Limb (tissue), 2 donors: ENCODE results near the gene MMEL1.
A peak's percentile ranks its signal among the peaks of the same experiment; 100 is the strongest.
"Not testable (repeated sequence)": the region's sequence is repeated elsewhere in the genome, so short reads cannot be mapped to it uniquely, and the experiment has no call there.

Source experiments
- DNase-seq, 2 donors: peaks; one replicate each; pipeline ENCODE4 v3.0.0-alpha.2; 2016; ENCODE audit errors: extremely low spot score in 2 of 2

Gene MMEL1

DNA sequence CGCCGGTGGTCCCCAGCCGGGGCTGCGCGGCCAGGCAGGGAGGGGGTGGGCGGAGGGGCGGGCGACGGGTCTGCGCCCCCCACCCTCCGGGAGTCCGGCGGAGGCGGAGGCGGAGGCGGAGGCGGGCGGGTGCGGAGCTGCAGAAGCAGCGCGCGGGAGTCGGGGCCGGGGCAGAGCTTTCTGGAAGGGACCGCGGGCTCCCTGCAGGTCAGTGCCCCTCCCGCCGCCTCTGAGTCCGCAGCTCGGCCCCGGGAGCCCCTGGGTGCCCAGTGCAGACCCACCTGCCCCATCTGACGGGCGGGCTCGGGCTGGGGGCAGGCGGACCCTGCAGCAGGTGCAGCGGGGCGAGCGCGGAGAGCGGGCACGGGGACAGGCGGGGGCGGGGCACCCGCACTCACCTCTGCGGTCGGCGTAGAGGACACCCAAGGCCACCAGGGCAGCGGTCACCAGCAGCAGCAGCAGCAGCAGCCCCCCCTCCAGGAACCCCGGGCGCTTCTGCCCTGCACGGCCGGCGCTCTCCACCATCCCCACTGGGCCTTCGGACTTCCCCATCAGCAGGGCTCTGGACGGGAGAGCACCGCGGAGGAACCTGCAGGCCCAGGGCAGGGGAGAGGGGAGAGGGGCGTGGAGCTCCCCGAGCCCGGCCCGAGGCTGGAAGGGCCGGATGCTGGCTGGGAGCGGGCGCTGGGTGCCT, 3.7 kb downstream of the MMEL1 start:
- DNase-seq, result peak in 1 of 2 donors; percentile 29

DNA sequence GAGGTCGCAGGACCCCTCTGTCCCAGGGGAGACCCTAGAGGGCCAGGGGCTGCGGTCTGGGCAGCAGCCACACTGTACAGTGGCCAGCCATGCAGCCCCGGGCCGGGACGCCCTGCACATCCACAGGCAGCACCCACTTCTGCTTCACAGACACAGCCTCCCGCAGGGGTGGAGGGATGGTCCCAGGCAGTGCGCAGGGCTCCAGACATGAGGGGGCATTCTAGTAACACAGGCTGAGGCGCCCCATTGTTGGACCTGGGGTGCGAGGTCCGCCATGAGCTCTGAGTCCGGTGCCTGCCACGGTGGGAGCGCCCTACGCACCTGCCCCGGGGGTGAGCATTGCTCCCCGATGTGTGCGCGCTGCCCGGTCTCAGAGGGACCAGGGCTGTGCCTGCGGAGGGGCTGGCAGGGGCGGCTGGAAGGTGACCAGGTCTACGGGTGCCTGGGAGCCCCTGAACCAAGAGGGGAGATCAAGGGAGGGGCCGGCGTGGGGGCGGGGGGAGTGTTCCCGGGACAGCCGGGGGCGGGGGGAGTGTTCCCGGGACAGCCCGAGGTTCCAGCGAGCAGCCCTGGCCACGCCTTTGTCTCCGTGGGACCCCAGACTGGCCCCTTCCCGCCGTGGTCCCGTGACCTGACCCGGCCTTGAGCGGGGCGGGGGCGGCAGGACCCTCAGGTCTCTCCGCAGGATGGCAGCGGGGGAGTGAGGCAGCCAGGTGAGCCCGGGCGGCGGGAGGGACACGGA, 4.5 kb downstream of the MMEL1 start:
- peak in 1 of 2 donors; percentile 36 for DNase-seq

DNA sequence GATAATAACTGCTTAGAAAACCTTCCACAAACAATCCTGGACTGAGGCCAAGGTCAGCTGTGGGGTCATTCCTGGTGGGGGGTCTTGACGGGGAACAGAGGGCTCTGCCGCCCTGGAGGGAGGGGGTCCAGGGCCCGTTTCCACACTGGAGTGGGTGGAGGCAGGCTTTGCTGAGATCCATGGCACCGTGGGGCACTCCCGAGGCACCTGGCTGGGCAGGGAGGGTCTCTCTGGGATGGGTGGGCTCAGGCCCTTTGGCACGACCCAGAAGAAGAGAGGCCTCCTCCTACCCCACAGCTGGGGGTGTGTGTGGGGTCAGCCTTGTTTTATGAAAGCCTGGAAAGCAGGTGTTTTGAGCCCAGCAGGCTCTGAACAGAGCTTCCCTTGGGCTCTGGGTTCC, 5.1 kb downstream of the MMEL1 start:
- DNase-seq, result peak in 1 of 2 donors; percentile 21

DNA sequence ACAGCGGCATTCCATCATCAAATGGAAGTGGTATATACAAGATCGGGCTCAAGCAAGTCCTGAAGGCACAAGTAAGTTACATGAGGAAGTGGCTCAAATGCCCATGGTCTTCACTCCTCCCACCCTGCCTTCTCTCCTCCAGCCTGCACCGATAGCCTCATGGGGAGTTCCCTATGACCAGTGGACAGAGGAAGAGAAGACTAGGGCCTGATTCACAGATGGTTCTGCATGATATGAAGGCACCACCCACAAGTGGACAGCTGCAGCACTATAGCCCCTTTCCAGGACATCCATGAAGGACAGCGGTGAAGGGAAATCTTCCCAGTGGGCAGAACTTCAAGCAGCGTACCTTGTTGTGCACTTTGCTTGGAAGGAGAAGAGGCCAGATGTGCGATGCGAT, 7.1 kb downstream of the MMEL1 start:
- DNase-seq, result not testable (repeated sequence)

DNA sequence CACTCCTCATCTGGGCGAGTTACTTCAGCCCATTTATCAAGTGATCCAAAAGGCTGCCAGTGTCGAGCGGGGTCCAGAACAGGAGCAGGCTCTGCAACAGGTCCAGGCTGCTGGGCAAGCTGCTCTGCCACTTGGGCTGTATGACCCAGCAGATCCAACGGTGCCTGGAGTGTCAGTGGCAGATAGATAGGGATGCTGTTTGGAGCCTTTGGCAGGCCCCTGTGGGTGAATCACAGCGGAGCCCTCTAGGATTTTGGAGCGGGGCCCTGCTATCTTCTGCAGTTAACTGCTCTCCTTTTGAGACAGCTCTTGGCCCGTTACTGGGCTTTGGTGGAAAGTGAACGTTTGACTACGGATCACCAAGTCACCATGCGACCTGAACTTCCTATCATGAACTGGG, 7.5 kb downstream of the MMEL1 start:
- DNase-seq, result no peak

DNA sequence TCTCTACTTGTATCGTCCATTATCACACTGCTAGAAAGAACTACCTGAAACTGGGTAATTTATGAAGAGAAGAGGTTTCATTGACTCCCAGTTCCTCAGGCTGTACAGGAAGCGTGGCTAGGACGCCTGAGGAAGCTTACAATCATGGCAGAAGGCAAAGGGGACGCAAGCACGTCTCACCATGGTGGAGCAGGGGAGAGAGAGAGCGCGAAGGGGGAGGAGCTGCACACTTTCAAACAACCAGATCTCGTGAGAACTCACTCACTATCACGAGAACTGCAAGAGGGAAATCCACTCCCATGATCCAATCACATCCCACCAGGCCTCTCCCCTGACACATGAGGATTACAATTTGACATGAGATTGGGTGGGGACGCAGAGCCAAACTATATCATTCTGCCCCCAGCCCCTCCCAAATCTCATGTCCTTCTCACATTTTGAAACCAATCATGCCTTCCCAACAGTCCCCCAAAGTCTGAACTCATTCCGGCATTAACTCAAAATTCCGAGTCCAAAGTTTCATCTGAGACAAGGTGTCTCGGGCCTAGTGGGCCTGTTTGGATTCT, 8.0 kb downstream of the MMEL1 start:
- DNase-seq, result no peak

DNA sequence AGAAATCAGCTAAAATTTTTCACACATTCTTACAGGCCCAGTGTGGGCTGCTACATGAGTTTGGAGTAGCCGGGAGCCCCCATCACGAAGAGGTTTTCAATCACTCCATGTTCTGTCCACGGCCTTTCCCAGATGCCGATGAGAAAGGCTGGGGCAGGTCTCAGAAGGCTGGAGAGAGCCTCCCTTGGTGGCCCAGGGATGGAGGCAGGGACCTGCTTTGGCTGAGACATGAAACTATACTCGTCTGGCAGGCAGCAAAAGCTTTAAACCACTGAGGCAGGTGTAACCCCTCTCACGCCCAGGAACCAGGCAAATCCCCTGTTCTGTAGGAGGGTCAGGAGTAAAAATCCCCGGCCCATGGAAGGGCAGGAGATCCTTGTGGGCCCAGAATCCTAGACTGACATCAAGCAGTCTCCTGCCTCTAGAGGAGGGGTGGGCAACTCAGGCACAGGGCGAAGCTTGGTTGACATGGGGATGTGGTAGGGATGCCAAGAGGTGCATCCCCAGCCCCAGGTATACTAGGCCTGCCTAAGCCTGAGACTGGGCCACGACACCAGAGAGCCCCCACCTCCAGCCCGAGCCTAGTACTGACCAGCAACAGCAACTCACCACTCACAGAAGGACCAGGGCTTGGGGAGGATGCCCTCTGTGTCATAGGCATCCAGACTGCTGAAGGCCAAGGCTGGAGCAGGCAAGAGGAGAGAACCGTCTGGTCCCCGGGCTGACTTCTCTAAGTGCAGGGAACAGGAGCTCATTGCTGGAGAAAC, 9.1 kb downstream of the MMEL1 start:
- no peak for DNase-seq

DNA sequence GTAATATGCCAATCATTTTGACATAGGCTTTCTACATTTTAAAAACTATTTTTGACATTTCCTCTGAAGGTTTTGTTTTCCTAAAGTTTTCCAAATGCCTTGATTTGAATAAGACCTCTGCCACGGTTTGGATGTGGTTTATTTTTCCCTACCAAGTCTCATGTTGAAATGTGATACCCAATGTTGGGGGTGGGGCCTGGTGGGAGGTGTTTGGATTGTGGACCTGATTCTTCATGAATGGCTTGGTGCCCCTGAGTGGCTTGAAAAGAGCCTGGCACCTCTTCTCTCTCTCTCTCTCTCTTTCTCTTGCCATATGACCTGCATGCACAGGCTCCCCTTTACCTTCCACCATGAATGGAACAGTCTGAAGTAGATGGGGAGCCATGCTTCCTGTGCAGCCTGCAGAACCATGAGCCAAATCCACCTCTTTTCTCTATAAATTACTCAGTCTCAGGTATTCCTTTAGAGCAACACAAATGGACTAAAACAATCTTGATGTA, 14.8 kb downstream of the MMEL1 start:
- peak in 1 of 2 donors; percentile 20 for DNase-seq

DNA sequence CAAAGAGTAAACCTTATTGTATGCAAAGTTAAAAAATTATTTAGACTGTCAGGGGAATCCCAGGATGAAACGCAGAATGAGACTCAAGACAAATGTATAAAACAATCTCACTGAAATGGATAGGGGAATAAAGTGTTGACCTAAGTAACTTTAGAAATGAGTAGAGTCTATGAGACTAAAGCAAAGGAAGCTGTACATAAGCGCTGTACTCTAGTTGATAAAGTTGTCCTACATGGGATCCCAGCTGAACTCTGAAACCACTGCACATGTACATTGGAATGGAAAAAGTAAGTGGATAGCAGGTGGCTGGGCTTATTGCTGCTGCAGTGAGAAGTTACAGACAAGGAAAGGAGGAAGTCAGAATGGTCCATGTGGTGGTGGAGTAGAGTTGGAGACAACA, 18.7 kb downstream of the MMEL1 start:
- no peak for DNase-seq

DNA sequence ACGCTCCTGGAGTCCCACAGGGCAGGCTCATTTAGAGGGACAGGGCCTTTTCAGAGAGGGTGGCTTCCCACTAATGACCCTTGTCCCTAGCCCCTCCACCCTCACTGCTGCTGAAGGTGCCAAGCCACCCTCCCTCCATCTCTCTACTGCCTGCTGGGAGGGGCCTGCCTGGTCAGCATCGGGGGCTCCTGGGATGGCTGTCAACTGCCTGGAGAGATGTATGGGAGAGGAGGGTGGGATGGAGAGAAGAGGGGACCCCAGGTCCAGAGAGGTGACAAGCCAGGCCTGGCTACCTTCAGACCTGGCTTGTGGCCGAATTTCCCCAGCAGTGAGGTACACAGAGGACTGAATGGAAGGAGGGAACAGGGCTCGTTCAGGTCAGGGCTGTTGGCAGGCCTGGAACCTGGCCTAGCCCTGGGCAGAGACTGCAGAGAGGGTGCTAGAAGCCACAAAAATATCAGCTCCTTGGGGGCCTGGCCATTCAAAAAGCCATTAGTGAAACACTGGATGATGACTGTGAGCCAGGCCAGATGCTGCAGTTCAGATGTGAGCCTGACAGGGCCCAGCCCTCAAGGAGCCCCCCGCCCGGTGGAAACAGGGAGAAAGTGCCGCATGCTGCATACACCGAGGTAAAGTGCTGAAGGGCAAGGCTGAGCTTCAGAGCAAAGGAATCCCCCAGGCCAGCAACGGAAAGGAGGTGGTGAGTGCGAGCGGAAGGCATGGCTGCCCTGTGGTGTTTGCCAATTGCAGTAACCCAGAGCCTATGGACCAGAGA, 20.0 kb downstream of the MMEL1 start:
- no peak for DNase-seq

DNA sequence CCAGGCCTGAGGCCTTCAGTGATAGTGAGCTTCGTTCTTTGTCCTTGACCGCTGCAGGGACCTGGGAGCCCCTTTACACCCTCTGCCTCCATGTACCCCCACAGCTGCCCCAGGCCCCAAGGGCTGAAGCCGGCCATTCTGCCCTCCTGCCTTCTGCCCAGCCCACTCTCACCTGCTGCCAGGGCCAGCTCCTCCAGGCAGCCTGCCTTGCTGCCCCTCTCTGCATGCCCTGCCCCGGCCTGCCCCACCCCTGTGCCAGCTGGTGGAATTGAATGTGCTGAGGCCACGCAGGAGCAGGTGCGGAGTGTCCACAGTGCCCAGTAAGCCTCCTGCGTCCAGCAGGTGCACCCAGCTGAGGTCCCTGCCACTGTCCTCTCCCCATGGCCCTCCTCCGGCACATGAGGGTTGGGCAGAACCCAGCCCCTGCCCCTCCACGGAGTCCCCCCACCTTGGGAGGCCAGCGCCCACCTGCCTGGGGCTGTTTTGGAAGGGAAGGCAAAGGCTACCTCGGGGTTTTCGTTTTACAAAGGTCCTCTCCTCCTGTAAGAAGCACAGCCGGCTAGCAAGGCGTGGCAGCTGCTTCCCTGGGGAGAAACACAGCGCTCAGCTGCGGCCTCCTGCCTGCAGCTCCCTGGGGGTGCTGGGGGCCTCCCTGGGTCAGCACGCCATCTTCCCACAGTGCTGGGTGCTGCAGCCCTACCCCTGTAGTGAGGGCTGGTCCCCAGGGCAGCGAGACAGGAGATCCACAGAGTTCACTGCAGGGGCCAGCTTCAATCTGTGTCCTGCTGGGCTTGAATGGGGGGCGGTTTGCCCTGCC, 21.0 kb downstream of the MMEL1 start:
- DNase-seq, result no peak

DNA sequence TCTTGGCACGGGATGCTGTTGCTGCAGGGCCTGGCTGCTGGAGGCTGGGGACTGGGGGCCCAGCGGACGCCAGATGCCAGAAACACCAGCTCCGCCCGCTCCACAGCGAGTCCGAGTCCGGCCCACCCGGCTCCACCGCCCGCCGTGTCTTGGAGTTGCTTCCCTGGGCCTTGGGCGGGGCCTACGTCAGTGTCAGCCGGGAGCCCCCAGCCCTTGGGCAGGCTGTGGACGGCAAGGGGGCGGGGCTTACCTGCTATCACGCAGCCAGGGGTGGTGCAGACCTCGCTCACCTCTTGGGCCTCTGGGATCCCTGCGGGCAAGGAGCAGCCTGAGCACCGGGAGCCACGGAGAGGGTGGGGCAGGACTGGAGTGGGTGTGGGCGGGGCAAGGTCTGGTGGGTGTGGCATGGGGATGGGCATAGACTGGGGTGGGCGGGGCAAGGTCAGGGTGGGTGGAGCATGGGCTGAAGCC, 21.8 kb downstream of the MMEL1 start:
- peak; percentile 18 to 73 for DNase-seq

DNA sequence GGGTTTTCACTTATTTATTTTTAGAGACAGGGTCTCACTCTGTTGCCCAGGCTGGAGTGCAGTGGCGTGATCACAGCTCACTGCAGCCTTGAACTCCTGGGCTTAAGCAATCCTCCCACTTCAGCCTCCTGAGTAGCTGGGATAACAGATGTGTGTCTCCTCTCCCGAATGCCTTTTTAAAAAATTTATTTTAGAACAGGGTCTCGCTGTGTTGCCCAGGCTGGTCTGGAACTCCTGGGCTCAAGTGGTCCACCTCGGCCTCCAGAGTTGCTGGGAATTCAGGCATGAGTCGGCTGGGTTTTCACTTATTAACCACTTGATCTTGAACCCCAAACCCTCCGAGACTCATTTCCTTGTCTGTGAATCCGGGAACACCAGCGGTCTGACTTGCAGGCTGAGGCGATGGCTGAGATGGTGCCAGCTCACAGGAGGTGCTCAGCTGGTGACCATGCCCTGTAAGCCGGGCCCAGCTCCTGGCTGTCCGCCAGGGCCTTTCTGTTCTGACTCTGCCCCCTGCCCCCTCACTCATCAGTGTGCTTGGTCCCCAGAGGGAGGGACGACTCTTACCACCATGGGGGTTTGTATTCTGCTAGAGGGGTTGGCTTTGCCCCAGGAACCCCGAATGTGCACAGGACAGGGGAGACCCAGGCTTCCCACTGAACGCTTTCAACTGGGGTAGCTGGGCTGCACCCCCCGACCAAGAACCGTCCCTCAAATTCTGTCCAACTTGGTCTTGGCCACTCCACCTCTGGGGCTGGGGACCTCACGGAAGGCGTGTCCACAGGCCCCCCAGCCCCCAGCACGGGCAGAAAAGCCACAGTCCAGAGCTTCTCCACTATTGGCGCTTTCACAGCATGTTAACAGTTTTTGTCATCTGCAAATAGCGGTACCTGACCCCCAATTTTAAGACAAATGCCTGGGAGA, 22.5 kb downstream of the MMEL1 start:
- peak; percentile 1 to 54 for DNase-seq

DNA sequence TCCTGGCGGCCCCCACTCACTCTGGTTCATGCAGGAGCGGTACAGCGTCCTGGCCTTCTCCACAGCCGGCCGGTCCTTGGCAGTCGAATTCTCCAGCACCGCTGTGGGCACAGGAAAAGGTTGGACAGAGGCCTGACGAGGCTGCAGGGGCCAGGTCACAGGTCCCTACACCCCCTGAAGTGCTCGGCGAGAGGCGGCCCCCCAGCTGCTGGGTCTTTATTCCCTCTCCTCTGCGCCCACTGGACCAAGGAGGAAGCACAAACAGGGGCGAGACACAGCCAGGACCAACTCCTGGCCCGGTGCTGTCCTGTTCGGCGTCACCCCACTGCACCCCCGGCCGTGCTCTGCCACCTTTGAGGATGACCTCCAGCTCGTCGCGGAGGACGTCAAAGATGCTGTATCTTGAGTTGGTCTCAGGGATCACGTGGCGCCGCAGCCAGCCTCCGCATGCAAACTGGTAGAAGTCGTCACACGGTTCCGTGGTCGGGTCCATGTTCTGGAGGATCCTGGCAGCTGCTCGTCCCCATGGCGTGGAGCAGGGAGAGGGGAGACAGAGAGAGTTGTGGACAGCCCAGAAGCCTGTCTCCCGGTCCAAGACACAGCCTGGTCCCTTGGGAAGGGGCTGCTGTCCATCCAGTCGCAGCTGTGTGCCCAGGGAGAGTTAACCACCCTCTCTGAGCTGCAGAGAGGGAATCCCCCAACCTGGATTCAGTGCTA, 23.3 kb downstream of the MMEL1 start:
- DNase-seq, result no peak

DNA sequence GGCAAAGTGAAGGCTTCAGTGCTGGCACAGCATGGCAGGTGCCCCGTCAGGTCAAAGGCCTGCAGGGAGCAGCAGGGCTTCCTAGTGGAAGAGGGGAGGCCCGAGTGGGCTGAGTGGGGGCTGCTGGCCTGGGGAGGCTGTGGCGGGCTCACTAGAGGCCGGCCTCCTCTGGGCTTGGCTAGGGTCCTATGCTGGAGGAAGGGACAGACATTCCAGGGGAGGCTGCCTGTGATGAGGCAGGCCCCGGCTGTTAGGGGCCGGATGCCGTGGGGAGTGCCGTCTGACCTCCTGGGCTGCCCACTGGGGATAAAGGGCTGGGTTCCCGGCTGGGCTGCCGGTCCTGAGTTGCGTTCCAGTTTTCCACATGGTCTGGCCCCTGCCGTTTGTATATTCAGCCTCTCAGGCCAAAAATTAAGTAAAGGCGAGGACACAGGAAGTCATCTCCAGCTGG, 25.1 kb downstream of the MMEL1 start:
- DNase-seq, result peak in 1 of 2 donors; percentile 16

DNA sequence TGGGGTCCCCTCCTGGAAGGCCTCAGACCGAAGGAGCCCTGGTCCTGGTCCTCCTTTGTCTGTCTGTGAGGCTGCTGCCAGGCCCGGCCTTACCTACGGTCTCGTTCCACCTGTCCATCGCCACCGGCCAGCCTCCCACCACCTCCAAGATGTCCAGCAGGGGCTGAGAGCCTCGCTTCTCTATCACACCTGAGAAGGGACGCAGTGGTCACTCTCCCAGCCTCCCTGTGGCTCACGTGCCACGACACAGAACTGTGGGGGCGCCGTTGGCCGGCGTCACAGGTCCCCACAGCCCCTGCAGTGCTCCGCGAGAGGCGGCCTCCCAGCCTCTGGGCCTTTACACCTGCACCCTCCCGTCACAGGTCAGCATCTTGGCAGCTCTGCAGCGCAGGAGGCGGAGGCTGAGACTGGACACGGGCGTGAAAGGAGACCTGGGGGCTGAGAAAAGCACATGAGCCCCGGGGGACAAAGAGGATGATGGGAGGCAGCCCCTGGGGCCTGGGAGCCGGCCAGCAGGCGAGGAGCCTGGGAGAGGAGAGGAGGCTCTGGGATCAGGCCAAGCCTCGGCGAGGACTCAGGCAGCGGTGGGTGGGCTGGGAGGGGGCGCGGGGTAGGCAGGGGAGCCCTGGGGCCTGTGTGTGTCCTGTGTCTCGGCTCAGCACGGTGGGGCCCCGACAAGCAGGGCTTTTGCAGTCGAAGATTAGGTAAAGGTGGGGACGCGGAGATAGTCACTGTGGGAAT, 25.8 kb downstream of the MMEL1 start:
- DNase-seq, result peak in 1 of 2 donors; percentile 34

DNA sequence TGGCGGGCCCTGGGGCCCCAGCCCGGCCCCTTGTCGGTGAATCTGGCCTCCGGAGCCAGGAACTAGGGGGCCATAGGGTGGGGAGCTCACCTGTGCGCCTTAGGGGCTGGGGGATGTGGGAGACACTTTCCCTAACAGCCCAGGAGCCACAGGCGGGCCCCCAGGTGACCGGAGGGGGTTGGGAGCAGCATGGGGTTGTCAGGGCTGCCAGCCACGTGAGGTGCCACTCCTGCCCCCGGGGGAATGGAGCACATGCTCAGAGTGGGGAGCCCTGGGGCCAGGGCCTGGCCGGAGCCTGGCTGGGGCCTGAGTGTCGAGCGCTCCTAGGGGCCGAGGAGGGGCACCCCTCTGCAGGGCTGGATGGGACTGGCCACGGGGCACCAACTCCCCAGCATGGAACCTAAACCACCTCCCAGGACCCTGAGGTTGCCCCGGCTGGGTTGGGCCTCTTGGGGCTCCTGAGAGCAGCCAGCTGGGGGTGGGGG, 26.4 kb downstream of the MMEL1 start:
- DNase-seq, result no peak
